ENCODE data around the gene AGBL5. TPM values are rescaled to one million over a fixed set of nuclear protein-coding genes. Genes with fewer than 3 reads are reported as not detected.

The AGBL5 gene
- total and polyA plus RNA-seq, 2 donors (not counting 1 experiment from before 2014, with no cell fraction given), result 19.8 to 20.9 TPM

DNA sequence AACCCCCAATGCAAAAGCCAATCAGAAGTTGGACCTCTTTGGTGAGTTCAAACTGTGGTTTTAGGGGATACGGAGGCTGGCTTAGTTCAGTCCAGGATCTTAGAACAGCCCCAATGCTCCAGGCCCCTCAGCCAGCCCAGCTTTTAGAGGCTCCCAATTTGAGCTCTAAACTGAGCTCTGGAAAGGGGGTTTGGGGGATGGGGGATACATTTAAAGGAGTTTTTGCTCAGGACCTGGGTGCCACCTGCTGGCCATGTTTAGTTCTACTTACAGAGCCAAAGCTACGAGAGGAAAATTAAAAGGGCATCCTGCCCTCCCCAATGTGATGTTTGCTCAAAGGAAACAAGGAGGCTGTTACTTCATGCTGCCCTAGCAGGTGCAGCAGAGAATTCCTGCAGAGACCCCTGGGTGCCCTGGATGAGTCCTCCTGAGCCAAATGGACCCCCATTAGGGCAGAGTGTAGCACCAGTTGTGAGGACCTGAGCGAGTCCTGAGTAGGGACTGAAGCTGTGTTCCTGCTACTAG lies 34.6 kb upstream of the AGBL5 start:
- H3K4me1 ChIP-seq (ENCODE audit: control insufficient read depth, extremely low read depth, insufficient read depth, low read length), result peaks cover 18% of the 10 kb centered on the region
- no peak overlapping the region for H3K27ac ChIP-seq (ENCODE audit: insufficient read depth, low read length)
- H3K9me3 ChIP-seq (ENCODE audit: control insufficient read depth, insufficient read depth, low read depth, low read length), result no peaks in the 10 kb centered on the region
- no peak overlapping the region for H3K9ac ChIP-seq (ENCODE audit: insufficient read depth, low read length)
- H3K4me2 ChIP-seq (ENCODE audit: extremely low read depth, insufficient read depth, low read length), result no peak overlapping the region
- TF ChIP-seq, protein P1, sequence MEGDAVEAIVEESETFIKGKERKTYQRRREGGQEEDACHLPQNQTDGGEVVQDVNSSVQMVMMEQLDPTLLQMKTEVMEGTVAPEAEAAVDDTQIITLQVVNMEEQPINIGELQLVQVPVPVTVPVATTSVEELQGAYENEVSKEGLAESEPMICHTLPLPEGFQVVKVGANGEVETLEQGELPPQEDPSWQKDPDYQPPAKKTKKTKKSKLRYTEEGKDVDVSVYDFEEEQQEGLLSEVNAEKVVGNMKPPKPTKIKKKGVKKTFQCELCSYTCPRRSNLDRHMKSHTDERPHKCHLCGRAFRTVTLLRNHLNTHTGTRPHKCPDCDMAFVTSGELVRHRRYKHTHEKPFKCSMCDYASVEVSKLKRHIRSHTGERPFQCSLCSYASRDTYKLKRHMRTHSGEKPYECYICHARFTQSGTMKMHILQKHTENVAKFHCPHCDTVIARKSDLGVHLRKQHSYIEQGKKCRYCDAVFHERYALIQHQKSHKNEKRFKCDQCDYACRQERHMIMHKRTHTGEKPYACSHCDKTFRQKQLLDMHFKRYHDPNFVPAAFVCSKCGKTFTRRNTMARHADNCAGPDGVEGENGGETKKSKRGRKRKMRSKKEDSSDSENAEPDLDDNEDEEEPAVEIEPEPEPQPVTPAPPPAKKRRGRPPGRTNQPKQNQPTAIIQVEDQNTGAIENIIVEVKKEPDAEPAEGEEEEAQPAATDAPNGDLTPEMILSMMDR (conservative IDR thresholded peaks at IDR 0.05 in 1 of 2, IDR thresholded peaks at IDR 0.05 in 1 of 2; ENCODE audit: low read depth in 1 of 2, low read length in 2 of 2), result peak; percentile 67 to 68
- no peak for TF ChIP-seq EZH2 (IDR thresholded peaks at IDR 0.05; ENCODE audit: low read length, missing control alignments)
- H4K20me1 ChIP-seq (ENCODE audit: control insufficient read depth, extremely low read depth, insufficient read depth, low read length), result no peaks in the 10 kb centered on the region
- no peak overlapping the region for H2AFZ ChIP-seq (ENCODE audit: low read length)
- no peak overlapping the region for H3K4me3 ChIP-seq (replicated peaks in 1 of 4; ENCODE audit: control extremely low read depth in 1 of 4, insufficient read depth in 1 of 4, low read depth in 3 of 4, low read length in 4 of 4)
- peak; percentile 63 to 80 for DNase-seq (ENCODE audit: low read depth in 2 of 2)
- no peaks in the 10 kb centered on the region for H3K27me3 ChIP-seq (ENCODE audit: control insufficient read depth, insufficient read depth, low read length)
- no peaks in the 10 kb centered on the region for H3K36me3 ChIP-seq (ENCODE audit: control insufficient read depth, insufficient read depth, low read length)
- H3K79me2 ChIP-seq (ENCODE audit: control insufficient read depth, insufficient read depth, low read length), result no peaks in the 10 kb centered on the region

DNA sequence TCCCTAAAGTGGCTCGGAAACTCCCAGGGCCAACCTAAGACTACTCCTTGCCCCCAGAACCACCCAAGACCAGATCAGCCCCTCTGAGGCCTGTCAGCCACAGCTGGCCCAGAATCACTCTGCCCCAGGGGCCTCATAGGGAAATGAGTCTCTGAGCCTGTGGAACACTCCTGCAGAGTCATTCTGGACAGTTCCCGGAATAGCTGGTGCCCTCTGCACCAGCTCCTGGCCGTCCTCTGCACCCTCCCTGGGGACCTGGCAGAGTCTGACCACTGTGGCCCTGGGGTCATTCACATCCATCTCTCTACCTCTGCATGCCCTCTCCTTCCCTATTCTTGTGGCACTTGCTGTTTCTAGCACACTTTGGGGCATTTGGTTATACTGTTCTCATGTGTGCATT lies 33.3 kb upstream of the AGBL5 start:
- H3K79me2 ChIP-seq (ENCODE audit: control insufficient read depth, insufficient read depth, low read length), result no peaks in the 10 kb centered on the region
- TF ChIP-seq, protein P1 (conservative IDR thresholded peaks at IDR 0.05 in 1 of 2, IDR thresholded peaks at IDR 0.05 in 1 of 2; ENCODE audit: low read depth in 1 of 2, low read length in 2 of 2), result no peak
- no peak for TF ChIP-seq EZH2 (IDR thresholded peaks at IDR 0.05; ENCODE audit: low read length, missing control alignments)
- H4K20me1 ChIP-seq (ENCODE audit: control insufficient read depth, extremely low read depth, insufficient read depth, low read length), result no peaks in the 10 kb centered on the region
- DNase-seq (ENCODE audit: low read depth in 2 of 2), result no peak
- H3K9me3 ChIP-seq (ENCODE audit: control insufficient read depth, insufficient read depth, low read depth, low read length), result no peaks in the 10 kb centered on the region
- no peak overlapping the region for H3K4me3 ChIP-seq (replicated peaks in 1 of 4; ENCODE audit: control extremely low read depth in 1 of 4, insufficient read depth in 1 of 4, low read depth in 3 of 4, low read length in 4 of 4)
- H2AFZ ChIP-seq (ENCODE audit: low read length), result no peak overlapping the region
- no peak overlapping the region for H3K27ac ChIP-seq (ENCODE audit: insufficient read depth, low read length)
- H3K9ac ChIP-seq (ENCODE audit: insufficient read depth, low read length), result no peak overlapping the region
- H3K27me3 ChIP-seq (ENCODE audit: control insufficient read depth, insufficient read depth, low read length), result no peaks in the 10 kb centered on the region
- no peak overlapping the region for H3K4me2 ChIP-seq (ENCODE audit: extremely low read depth, insufficient read depth, low read length)
- H3K4me1 ChIP-seq (ENCODE audit: control insufficient read depth, extremely low read depth, insufficient read depth, low read length), result peaks cover 18% of the 10 kb centered on the region
- H3K36me3 ChIP-seq (ENCODE audit: control insufficient read depth, insufficient read depth, low read length), result no peaks in the 10 kb centered on the region

DNA sequence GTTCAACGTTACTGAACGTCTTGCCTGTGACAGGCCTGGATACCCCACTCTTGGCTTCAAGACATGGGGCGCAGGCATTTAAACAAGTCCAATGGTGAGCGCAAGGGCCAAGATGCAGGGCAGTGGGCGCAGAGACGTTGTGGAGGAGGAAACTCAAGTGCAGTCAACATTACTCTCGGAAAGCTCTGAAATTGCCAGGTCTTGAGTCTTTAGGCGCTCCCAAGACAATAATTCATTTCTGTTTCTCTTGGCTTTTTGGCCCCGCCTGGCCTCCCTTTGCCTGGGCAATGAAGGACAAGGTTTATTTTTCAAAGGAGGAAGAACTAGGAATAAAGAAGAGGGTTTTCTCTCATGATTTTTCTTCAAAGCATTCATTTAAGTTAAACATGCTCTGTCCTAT lies 32.0 kb upstream of the AGBL5 start:
- no peak overlapping the region for H3K4me2 ChIP-seq (ENCODE audit: extremely low read depth, insufficient read depth, low read length)
- peaks cover 8% of the 10 kb centered on the region for H3K36me3 ChIP-seq (ENCODE audit: control insufficient read depth, insufficient read depth, low read length)
- H3K27ac ChIP-seq (ENCODE audit: insufficient read depth, low read length), result no peak overlapping the region
- H4K20me1 ChIP-seq (ENCODE audit: control insufficient read depth, extremely low read depth, insufficient read depth, low read length), result no peaks in the 10 kb centered on the region
- no peak overlapping the region for H2AFZ ChIP-seq (ENCODE audit: low read length)
- H3K4me3 ChIP-seq (replicated peaks in 1 of 4; ENCODE audit: control extremely low read depth in 1 of 4, insufficient read depth in 1 of 4, low read depth in 3 of 4, low read length in 4 of 4), result no peak overlapping the region
- peaks cover 18% of the 10 kb centered on the region for H3K4me1 ChIP-seq (ENCODE audit: control insufficient read depth, extremely low read depth, insufficient read depth, low read length)
- no peaks in the 10 kb centered on the region for H3K27me3 ChIP-seq (ENCODE audit: control insufficient read depth, insufficient read depth, low read length)
- TF ChIP-seq, protein P1 (conservative IDR thresholded peaks at IDR 0.05 in 1 of 2, IDR thresholded peaks at IDR 0.05 in 1 of 2; ENCODE audit: low read depth in 1 of 2, low read length in 2 of 2), result no peak
- no peak for TF ChIP-seq EZH2 (IDR thresholded peaks at IDR 0.05; ENCODE audit: low read length, missing control alignments)
- H3K79me2 ChIP-seq (ENCODE audit: control insufficient read depth, insufficient read depth, low read length), result no peaks in the 10 kb centered on the region
- DNase-seq (ENCODE audit: low read depth in 2 of 2), result no peak
- no peaks in the 10 kb centered on the region for H3K9me3 ChIP-seq (ENCODE audit: control insufficient read depth, insufficient read depth, low read depth, low read length)
- H3K9ac ChIP-seq (ENCODE audit: insufficient read depth, low read length), result no peak overlapping the region

Measured in fibroblast of lung (primary cell).